PFSK-1 (cell line): ENCODE measurements around the gene SYT11.

Experiments used
- FOXP2 ChIP-seq: optimal IDR thresholded peaks from 2 replicates; pipeline ENCODE3; 2011; ENCODE audit warnings: borderline replicate concordance, control low read depth, inconsistent platforms; ENCODE audit not compliant: insufficient read depth; ENCODE audit errors: extremely low read length, extremely low read depth
- POLR2AphosphoS5 ChIP-seq: IDR thresholded peaks from 2 replicates; pipeline ENCODE4 v1.6.1; 2012; ENCODE audit warnings: low read depth, mild to moderate bottlenecking, control low read depth, low read length, moderate library complexity
- SIN3A ChIP-seq: IDR thresholded peaks from 2 replicates; pipeline ENCODE4 v1.6.1; 2012; ENCODE audit warnings: mild to moderate bottlenecking, low read length, moderate library complexity, borderline replicate concordance; ENCODE audit not compliant: insufficient read depth
- TAF1 ChIP-seq: IDR thresholded peaks from 2 replicates; pipeline ENCODE4 v1.6.1; 2012; ENCODE audit warnings: low read length, control low read depth, borderline replicate concordance; ENCODE audit not compliant: insufficient read depth
- TF ChIP-seq, protein P1 (sequence below), 2 experiments: IDR thresholded peaks; 2 replicates each; pipeline versions ENCODE4 v1.6.1 to v1.8.0; 2011 to 2012; ENCODE audit warnings: low read depth in 2 of 2, low read length in 2 of 2, control low read depth in 1 of 2, inconsistent platforms in 1 of 2, mild to moderate bottlenecking in 1 of 2, moderate library complexity in 1 of 2; ENCODE audit not compliant: insufficient read depth in 1 of 2

SYT11 gene

DNA sequence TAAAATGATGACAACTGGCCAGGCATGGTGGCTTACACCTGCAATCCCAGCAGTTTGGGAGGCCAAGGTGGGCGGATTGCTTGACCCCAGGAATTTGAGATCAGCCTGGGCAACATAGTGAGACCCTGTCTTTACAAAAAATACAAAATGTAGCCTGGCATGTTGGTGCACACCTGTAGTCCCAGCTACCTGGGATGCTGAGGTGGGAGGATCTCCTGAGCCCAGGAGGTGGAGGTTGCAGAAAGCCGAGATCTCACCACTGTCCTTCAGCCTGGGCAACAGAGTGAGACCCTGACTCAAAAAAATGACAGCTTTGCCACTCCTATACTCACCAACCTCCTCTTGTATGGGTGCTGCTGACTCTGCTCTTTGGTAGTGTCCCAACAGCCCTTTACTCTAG lies 18.6 kb downstream of the SYT11 start:
- TF ChIP-seq, protein P1, sequence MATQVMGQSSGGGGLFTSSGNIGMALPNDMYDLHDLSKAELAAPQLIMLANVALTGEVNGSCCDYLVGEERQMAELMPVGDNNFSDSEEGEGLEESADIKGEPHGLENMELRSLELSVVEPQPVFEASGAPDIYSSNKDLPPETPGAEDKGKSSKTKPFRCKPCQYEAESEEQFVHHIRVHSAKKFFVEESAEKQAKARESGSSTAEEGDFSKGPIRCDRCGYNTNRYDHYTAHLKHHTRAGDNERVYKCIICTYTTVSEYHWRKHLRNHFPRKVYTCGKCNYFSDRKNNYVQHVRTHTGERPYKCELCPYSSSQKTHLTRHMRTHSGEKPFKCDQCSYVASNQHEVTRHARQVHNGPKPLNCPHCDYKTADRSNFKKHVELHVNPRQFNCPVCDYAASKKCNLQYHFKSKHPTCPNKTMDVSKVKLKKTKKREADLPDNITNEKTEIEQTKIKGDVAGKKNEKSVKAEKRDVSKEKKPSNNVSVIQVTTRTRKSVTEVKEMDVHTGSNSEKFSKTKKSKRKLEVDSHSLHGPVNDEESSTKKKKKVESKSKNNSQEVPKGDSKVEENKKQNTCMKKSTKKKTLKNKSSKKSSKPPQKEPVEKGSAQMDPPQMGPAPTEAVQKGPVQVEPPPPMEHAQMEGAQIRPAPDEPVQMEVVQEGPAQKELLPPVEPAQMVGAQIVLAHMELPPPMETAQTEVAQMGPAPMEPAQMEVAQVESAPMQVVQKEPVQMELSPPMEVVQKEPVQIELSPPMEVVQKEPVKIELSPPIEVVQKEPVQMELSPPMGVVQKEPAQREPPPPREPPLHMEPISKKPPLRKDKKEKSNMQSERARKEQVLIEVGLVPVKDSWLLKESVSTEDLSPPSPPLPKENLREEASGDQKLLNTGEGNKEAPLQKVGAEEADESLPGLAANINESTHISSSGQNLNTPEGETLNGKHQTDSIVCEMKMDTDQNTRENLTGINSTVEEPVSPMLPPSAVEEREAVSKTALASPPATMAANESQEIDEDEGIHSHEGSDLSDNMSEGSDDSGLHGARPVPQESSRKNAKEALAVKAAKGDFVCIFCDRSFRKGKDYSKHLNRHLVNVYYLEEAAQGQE (IDR thresholded peaks at IDR 0.05; ENCODE audit: insufficient read depth in 1 of 2, low read depth in 2 of 2, low read length in 2 of 2), result no peak
- TF ChIP-seq TAF1, result no peak
- TF ChIP-seq FOXP2, result no peak
- no peak for TF ChIP-seq POLR2AphosphoS5

DNA sequence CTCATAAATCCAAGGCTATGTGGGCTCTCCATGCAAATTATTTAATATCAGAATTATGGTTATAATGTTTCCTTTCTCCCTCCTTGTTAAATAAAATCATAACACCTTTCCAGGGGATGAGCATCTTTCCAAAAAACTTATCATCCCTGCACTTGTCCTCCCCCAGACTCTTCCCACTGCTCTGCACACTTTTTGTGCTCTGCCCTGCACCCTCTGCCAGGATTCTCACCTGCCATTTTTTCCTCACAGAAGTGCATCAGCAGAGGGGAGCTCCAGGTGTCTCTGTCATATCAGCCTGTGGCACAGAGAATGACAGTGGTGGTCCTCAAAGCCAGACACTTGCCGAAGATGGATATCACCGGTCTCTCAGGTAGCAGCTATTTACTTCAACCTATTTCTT lies 20.9 kb downstream of the SYT11 start:
- TF ChIP-seq, protein P1 (IDR thresholded peaks at IDR 0.05; ENCODE audit: insufficient read depth in 1 of 2, low read depth in 2 of 2, low read length in 2 of 2), result no peak
- no peak for TF ChIP-seq POLR2AphosphoS5
- TF ChIP-seq SIN3A, result no peak
- no peak for TF ChIP-seq FOXP2
- no peak for TF ChIP-seq TAF1

DNA sequence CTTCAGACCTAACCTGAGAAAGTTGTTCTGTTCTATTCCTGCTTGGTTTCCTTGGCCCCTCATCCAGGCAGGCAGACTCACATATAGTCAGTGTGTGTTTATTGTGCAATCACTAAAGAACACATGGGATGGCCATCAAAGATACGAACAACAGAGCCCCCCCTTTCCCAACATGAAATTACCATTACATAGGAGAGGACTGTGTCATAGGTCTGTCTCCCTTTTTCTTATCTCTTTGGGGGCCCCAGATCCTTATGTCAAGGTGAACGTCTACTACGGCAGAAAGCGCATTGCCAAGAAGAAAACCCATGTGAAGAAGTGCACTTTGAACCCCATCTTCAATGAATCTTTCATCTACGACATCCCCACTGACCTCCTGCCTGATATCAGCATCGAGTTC lies 21.6 kb downstream of the SYT11 start:
- TF ChIP-seq SIN3A (no peak), POLR2AphosphoS5 (no peak), FOXP2 (no peak), TAF1 (no peak)
- TF ChIP-seq, protein P1 (IDR thresholded peaks at IDR 0.05; ENCODE audit: insufficient read depth in 1 of 2, low read depth in 2 of 2, low read length in 2 of 2), result no peak

DNA sequence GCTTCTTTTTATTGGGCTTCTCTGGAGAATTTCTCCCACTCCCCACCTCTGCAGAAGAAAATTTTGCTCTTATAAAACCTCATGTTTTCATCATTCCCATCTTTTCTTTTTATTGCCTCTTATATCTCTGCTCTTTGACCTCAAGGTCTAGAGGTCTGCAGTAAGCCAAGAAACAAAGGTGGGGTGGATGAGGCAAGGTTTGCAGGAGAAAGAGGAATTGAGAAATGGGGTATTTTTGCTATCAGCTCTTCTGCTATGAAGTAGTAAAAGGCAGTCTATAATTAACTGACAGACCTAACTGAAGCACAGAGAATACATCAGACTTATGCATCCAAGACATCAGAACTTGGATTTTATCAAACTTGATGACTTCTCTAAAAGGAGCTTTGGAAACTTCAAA lies 22.9 kb downstream of the SYT11 start:
- TF ChIP-seq SIN3A, result no peak
- TF ChIP-seq, protein P1 (IDR thresholded peaks at IDR 0.05; ENCODE audit: insufficient read depth in 1 of 2, low read depth in 2 of 2, low read length in 2 of 2), result no peak
- TF ChIP-seq FOXP2, result no peak
- TF ChIP-seq TAF1, result no peak

DNA sequence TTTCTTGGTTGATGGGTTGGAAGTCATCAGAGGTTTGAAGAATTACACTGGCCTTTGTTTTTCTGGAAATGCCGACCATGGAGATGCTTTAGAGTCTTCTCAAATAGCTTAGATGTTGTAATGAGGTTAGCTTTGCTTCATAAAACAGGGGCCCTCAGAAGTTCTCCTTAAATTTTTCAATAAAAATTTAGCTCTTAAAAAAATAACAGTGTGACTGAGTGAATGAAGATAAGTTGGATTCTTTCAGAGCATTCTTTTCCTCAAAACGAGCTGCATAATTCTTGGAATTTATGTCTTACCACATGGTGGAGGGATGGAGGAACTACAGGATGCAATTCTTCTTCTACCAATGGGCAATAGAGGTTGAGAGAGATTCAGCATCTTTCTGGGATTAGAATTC lies 23.4 kb downstream of the SYT11 start:
- TF ChIP-seq FOXP2, result no peak
